H9 (cell line): ENCODE results near the gene MORC2. TPM values are rescaled to one million over a fixed set of nuclear protein-coding genes. Genes with fewer than 3 reads are reported as not detected.

Source experiments
- DNase-seq: peaks from one replicate; pipeline ENCODE4 v3.0.0-alpha.2; 2017
- H2AFZ ChIP-seq: one replicate; pipeline ENCODE4 v1.6.1; 2013; ENCODE audit warnings: mild to moderate bottlenecking, low read length, control low read depth, moderate library complexity
- H2AK5ac ChIP-seq: 2 replicates; pipeline ENCODE4 v1.6.1; 2013; ENCODE audit warnings: low read length, control low read depth, mixed read lengths; ENCODE audit not compliant: insufficient read length
- H2BK120ac ChIP-seq: one replicate; pipeline ENCODE4 v1.6.1; 2013; ENCODE audit warnings: low read depth, mild to moderate bottlenecking, low read length, control low read depth, inconsistent platforms; ENCODE audit not compliant: poor library complexity, severe bottlenecking
- H2BK12ac ChIP-seq: 2 replicates; pipeline ENCODE4 v1.6.1; 2013; ENCODE audit warnings: low read length, control low read depth, mixed read lengths, low read depth; ENCODE audit not compliant: insufficient read length
- H2BK15ac ChIP-seq: 2 replicates; pipeline ENCODE4 v1.6.1; 2013; ENCODE audit warnings: low read depth, low read length, control low read depth
- H2BK20ac ChIP-seq: one replicate; pipeline ENCODE4 v1.6.1; 2013; ENCODE audit warnings: low read depth, mild to moderate bottlenecking, low read length, control low read depth, inconsistent platforms; ENCODE audit not compliant: poor library complexity, severe bottlenecking
- H2BK5ac ChIP-seq: 2 replicates; pipeline ENCODE4 v1.6.1; 2013; ENCODE audit warnings: low read length, control low read depth, mixed read lengths; ENCODE audit not compliant: insufficient read length
- H3K14ac ChIP-seq: 2 replicates; pipeline ENCODE4 v1.6.1; 2013; ENCODE audit warnings: low read length, control low read depth; ENCODE audit not compliant: insufficient read depth
- H3K18ac ChIP-seq: 2 replicates; pipeline ENCODE4 v1.6.1; 2013; ENCODE audit warnings: low read depth, mild to moderate bottlenecking, mixed read lengths, low read length, control low read depth; ENCODE audit not compliant: insufficient read length
- H3K23ac ChIP-seq: 2 replicates; pipeline ENCODE4 v1.6.1; 2013; ENCODE audit warnings: low read length, control low read depth, mixed read lengths, low read depth; ENCODE audit not compliant: insufficient read length
- H3K23me2 ChIP-seq: 2 replicates; pipeline ENCODE4 v1.6.1; 2013; ENCODE audit warnings: low read depth, mild to moderate bottlenecking, mixed read lengths, low read length, control low read depth; ENCODE audit not compliant: insufficient read length, poor library complexity, severe bottlenecking
- H3K27ac ChIP-seq: 2 replicates; pipeline ENCODE4 v1.5.1; 2013; ENCODE audit warnings: low read length, control low read depth, mixed read lengths, low read depth; ENCODE audit not compliant: insufficient read length
- H3K27me3 ChIP-seq: 2 replicates; pipeline ENCODE4 v1.6.1; 2013; ENCODE audit warnings: low read length, control low read depth, inconsistent platforms; ENCODE audit not compliant: insufficient read depth
- H3K4ac ChIP-seq: 2 replicates; pipeline ENCODE4 v1.6.1; 2013; ENCODE audit warnings: low read depth, mild to moderate bottlenecking, control low read depth, inconsistent platforms, low read length, moderate library complexity
- H3K4me1 ChIP-seq: 2 replicates; pipeline ENCODE4 v1.6.1; 2013; ENCODE audit warnings: low read length, control low read depth, inconsistent platforms; ENCODE audit not compliant: insufficient read depth
- H3K4me2 ChIP-seq: 2 replicates; pipeline ENCODE4 v1.6.1; 2013; ENCODE audit warnings: low read length, control low read depth, mixed read lengths; ENCODE audit not compliant: insufficient read length, insufficient read depth
- H3K56ac ChIP-seq: 2 replicates; pipeline ENCODE4 v1.6.1; 2013; ENCODE audit warnings: low read depth, mild to moderate bottlenecking, mixed read lengths, low read length, control low read depth; ENCODE audit not compliant: insufficient read length
- H3K79me1 ChIP-seq: 2 replicates; pipeline ENCODE4 v1.6.1; 2013; ENCODE audit warnings: low read depth, mild to moderate bottlenecking, moderate library complexity, low read length, control low read depth, inconsistent platforms; ENCODE audit not compliant: insufficient read depth, poor library complexity, severe bottlenecking
- H3K79me2 ChIP-seq: 2 replicates; pipeline ENCODE4 v1.6.1; 2013; ENCODE audit warnings: low read length, control low read depth, inconsistent platforms; ENCODE audit not compliant: insufficient read depth
- H3K9ac ChIP-seq: 2 replicates; pipeline ENCODE4 v1.6.1; 2013; ENCODE audit warnings: low read length, control low read depth, mixed read lengths; ENCODE audit not compliant: insufficient read length; ENCODE audit errors: extremely low read depth
- H3K9me3 ChIP-seq: one replicate; pipeline ENCODE4 v1.6.1; 2013; ENCODE audit warnings: low read depth, low read length, inconsistent platforms; ENCODE audit not compliant: control insufficient read depth
- H3T11ph ChIP-seq: one replicate; pipeline ENCODE4 v1.6.1; 2013; ENCODE audit warnings: mild to moderate bottlenecking, low read length, control low read depth, inconsistent platforms
- H4K20me1 ChIP-seq: one replicate; pipeline ENCODE4 v1.6.1; 2013; ENCODE audit not compliant: control insufficient read depth, insufficient read length, insufficient read depth
- H4K5ac ChIP-seq: 2 replicates; pipeline ENCODE4 v1.6.1; 2013; ENCODE audit warnings: low read depth, mild to moderate bottlenecking, mixed read lengths, low read length, control low read depth; ENCODE audit not compliant: insufficient read length
- H4K8ac ChIP-seq: replicated peaks from 2 replicates; pipeline ENCODE4 v1.6.1; 2013; ENCODE audit warnings: low read length, control low read depth, mixed read lengths, low read depth; ENCODE audit not compliant: insufficient read length
- H4K91ac ChIP-seq: 2 replicates; pipeline ENCODE4 v1.6.1; 2013; ENCODE audit warnings: low read depth, mild to moderate bottlenecking, moderate library complexity, mixed read lengths, low read length, control low read depth; ENCODE audit not compliant: insufficient read length
- H3K27ac Mint-ChIP-seq, 3 experiments: 2 replicates in 2 of 3; 3 replicates in 1 of 3; pipeline ENCODE4 v1.8.0; 2020 to 2021; ENCODE audit warnings: mixed read lengths in 3 of 3, mild to moderate bottlenecking in 1 of 3, moderate library complexity in 1 of 3
- H3K27me3 Mint-ChIP-seq: 2 replicates; pipeline ENCODE4 v1.8.0; 2021; ENCODE audit warnings: low read depth, mild to moderate bottlenecking, moderate library complexity, mixed read lengths
- H3K36me3 Mint-ChIP-seq, 3 experiments: 2 replicates in 2 of 3; 3 replicates in 1 of 3; pipeline ENCODE4 v1.8.0; 2020 to 2021; ENCODE audit warnings: low read depth in 3 of 3, mixed read lengths in 3 of 3; ENCODE audit not compliant: insufficient read depth in 1 of 3
- H3K4me1 Mint-ChIP-seq, 2 experiments: 2 replicates each; pipeline ENCODE4 v1.8.0; 2020; ENCODE audit warnings: mixed read lengths in 2 of 2
- H3K4me3 Mint-ChIP-seq, 2 experiments: 2 replicates in 1 of 2; 3 replicates in 1 of 2; pipeline ENCODE4 v1.8.0; 2020 to 2021; ENCODE audit warnings: mild to moderate bottlenecking in 2 of 2, mixed read lengths in 2 of 2, moderate library complexity in 1 of 2
- H3K9me3 Mint-ChIP-seq, 2 experiments: 2 replicates in 1 of 2; 3 replicates in 1 of 2; pipeline ENCODE4 v1.8.0; 2020; ENCODE audit warnings: mild to moderate bottlenecking in 2 of 2, mixed read lengths in 2 of 2, moderate library complexity in 1 of 2
- CTCF ChIP-seq: fragments of 200-600 bp; sonication (generic); conservative IDR thresholded peaks from 3 replicates; pipeline ENCODE4 v1.8.0; 2021; ENCODE audit warnings: antibody characterized with exemption, mild to moderate bottlenecking
- WGBS: extraction: QIAGEN DNeasy Blood & Tissue Kit; methylation state at CpG from one replicate; pipeline ENCODE4 v1.1.7; 2013; ENCODE audit warnings: missing lambda C conversion rate, low lambda C conversion rate, mixed read lengths; ENCODE audit not compliant: insufficient read length; ENCODE audit errors: extremely low coverage; 5-methylcytosine and 5-hydroxymethylcytosine counted together
- total RNA-seq: library from RNA; stranded (reverse); gene quantifications from 2 replicates; pipeline ENCODE4 v1.2.1, GENCODE V29; 2021

Gene MORC2
- total RNA-seq, 1 experiment from 2014 or later, result 37.4 TPM

GRCh38 chr22:30910358-30910757, 58.2 kb downstream of the MORC2 start:
- H3K56ac ChIP-seq, result no peak overlapping the region
- H4K20me1 ChIP-seq, result no peaks in the 10 kb centered on the region
- H3T11ph ChIP-seq, result no peak overlapping the region
- no peaks in the 10 kb centered on the region for H3K79me2 ChIP-seq
- no peak overlapping the region for H4K5ac ChIP-seq
- H2AK5ac ChIP-seq, result no peak overlapping the region
- H3K27ac Mint-ChIP-seq, result no peak overlapping the region
- H2BK120ac ChIP-seq, result no peak overlapping the region
- no peaks in the 10 kb centered on the region for H3K4me1 Mint-ChIP-seq
- H3K23me2 ChIP-seq, result no peaks in the 10 kb centered on the region
- H4K91ac ChIP-seq, result no peak overlapping the region
- H2BK20ac ChIP-seq, result no peak overlapping the region
- no peak overlapping the region for H2BK15ac ChIP-seq
- H3K4me2 ChIP-seq, result no peak overlapping the region
- no peaks in the 10 kb centered on the region for H3K79me1 ChIP-seq
- no peak overlapping the region for H3K4ac ChIP-seq
- no peak overlapping the region for H3K18ac ChIP-seq
- peaks cover 5 to 12% (median 7%) of the 10 kb centered on the region in 3 experiments; a peak in 6 of 7 replicates for H3K36me3 Mint-ChIP-seq
- no peaks in the 10 kb centered on the region for H3K27me3 ChIP-seq
- no peaks in the 10 kb centered on the region for H3K9me3 ChIP-seq
- no peaks in the 10 kb centered on the region for H3K27me3 Mint-ChIP-seq
- H3K9ac ChIP-seq, result no peak overlapping the region
- no peak for DNase-seq
- H3K4me1 ChIP-seq, result no peaks in the 10 kb centered on the region
- H3K4me3 Mint-ChIP-seq, result no peak overlapping the region
- no peak overlapping the region for H4K8ac ChIP-seq
- no peak overlapping the region for H3K23ac ChIP-seq
- peaks cover under 1 to 2% of the 10 kb centered on the region in 2 experiments; a peak in 3 of 5 replicates for H3K9me3 Mint-ChIP-seq
- no peak overlapping the region for H3K27ac ChIP-seq
- no peak overlapping the region for H3K14ac ChIP-seq
- no peak for TF ChIP-seq CTCF
- H2BK12ac ChIP-seq, result no peak overlapping the region
- no peak overlapping the region for H2AFZ ChIP-seq
- H2BK5ac ChIP-seq, result no peak overlapping the region
- WGBS, result no CpG with 5 or more reads among the region's 2 CpGs
